Measurements from ENCODE around the gene SLC35F1.

- TF ChIP-seq CTCF (conservative IDR thresholded peaks at IDR 0.05 in 1 of 2, IDR thresholded peaks at IDR 0.05 in 1 of 2; ENCODE audit: low read depth in 1 of 2, low read length in 2 of 2): no peak
- TF ChIP-seq EZH2 (IDR thresholded peaks at IDR 0.05; ENCODE audit: low read length, missing control alignments): no peak
These were observed 4.1 kb downstream of the SLC35F1 start for GRCh38 chr6:117911150-117911549.
